ENCODE data around the gene DISC1.
"Not testable (repeated sequence)": the region's sequence is repeated elsewhere in the genome, so short reads cannot be mapped to it uniquely, and the experiment has no call there.

GRCh38 chr1:231642061-231642460 lies 15.5 kb downstream of the DISC1 start:
- not testable (repeated sequence) for TF ChIP-seq EZH2 (IDR thresholded peaks at IDR 0.05; ENCODE audit: borderline replicate concordance, low read length); CTCF (conservative IDR thresholded peaks at IDR 0.05 in 1 of 2, IDR thresholded peaks at IDR 0.05 in 1 of 2; ENCODE audit: extremely low read depth in 1 of 2, insufficient read depth in 1 of 2, low read depth in 1 of 2, low read length in 2 of 2)
